OCI-M2 (cell line): ENCODE data around the gene RCAN1.

Experiments
- DNase-seq: peaks from one replicate; lab custom pipeline; 2025; ENCODE audit not compliant: unreplicated experiment; lab: John Stamatoyannopoulos, UW

The RCAN1 gene

DNA sequence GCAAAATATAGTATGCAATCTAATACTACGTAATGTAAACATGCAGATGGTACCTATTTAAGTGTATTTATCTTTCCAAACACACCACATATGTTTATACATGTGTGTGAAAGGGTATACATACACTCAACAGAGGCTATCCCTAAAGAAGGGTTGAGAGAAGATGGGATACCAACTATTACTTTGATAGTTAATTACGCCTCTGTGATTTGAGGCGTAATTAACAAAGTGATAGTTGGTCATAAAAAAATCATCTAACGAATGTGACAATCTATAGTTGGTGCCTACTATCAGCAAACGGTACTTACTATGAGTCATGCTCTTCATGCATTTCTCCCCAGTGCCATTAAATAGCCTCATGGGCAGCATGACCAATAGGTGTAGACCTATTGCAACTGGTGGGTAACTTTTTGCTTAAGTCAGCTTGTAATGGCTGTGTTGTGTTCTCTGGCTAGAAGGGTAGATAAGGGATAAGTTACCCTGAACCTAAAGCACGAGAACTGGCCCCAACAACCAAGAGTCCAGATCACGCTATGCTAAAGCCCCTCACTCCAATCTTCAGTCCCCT is 15.3 kb downstream of the RCAN1 start:
- DNase-seq = no peak

DNA sequence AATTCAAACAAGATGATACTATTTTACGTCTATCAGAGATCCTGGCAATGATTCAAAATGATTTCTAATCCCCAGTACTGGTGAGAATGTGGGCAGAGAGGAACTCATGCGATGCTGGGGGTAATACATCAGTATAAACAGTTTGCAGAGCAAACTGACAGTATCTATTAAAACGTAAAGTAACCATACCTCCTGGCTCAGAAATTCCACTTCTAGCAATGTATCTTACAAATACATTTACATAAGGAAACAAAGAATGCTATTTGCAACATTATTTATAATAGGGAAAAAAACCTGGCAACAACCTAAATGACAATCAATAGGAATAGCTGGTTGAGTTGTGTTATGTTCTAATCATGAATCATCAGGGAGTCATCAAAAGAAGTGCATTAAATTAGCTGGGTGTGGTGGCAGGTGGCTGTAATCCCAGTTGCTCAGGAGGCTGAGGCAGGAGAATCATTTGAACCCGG is 15.9 kb downstream of the RCAN1 start:
- DNase-seq = no peak

DNA sequence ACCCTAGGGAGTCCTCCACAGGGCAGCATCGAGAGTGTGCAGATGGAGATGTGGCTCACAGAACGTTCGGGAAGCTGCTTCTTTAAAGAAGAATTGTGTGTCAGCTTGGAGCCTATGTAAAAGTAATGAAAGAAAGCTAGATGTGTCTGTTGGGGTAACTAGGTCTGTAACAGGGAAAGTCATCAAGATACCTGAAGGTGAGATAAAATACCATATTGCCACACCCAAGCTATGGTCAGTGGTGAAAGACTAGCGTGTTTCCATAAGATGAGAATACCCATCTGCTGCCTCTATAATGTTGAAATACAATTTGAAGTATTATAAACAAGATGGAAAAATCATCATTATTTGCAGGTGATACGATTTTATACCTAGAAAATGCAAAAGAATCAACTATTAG is 17.5 kb downstream of the RCAN1 start:
- DNase-seq = no peak

DNA sequence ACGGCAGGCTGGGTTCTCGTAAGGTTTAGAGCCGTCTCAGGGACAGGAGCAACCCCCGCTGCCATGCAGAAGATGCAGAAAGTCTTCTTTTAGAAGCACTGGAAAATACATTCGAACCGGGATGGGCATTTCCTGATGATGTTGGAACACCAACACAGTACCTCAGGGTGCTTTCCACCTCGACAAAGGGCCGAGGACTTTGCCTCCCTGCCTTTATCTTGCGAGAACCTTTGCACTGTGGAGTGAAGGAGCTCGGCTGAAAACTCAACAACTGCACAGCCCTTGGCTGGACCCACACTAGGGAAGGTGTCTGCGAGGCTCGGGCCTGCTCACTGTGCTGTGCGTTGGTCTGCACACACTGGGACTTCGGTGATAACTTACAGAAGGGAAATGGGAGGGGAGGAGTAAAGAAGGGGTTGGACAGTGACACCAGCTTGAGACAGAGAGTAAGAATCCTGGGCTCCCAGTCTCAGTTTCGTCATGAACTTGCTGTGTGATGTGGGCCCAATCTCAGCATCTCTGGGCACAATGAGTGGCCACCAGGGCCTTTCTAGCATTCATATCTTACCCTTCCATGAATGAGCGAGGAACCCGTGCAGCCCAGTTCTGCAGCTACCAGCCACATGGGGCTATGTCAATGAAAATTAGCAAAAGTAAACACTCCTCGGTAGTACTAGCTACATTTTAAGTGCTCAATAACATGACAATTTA is 18.2 kb downstream of the RCAN1 start:
- no peak for DNase-seq

DNA sequence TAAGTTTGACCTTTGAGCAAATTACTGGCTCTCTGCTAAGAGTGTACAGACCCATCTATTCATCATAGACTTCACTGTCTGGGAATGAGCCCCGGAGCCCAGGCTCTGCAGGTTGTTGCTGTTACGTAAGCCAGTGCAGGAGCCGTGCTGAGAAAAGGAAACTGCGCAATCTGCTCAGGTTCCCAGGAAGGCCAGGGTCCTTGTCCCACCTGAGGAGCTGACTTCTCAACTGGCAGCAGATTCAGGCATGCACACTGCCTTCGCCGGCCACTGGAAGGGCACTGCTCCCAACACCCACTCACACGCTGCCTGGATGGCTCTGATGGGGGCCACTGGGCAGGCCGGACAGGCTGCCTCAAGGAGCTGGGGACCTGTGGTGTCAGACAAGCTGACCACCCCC is 19.5 kb downstream of the RCAN1 start:
- DNase-seq = no peak

DNA sequence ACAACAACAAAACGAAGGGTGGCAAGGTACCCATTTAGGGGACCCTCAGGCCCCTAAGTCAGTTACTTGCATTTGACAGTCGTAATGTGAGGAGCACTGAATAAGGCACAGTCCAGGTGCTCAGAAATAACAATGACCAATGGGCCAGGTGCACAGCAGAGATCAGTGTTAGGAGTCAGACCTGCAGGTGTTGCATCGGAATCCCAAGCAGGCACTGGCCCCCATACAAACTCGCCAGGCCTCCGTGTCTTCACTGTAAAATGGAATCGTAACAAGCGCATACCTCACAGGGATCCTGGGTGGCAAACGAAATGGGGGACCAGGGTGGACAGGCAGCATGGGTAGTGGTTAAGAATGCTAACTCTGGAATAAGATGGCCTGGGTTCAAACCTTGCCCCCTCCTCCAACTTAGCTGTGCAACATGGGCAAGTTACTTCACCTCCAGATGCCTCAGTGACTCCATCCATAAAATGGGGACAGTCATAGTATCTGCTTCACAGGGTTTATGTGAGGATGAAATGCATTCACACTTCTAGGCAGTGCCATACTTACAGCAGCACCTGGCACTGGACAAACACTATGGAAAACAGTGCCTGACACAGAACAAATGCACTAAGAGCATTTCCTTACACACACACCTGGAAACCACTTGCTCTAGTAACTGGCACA is 20.2 kb downstream of the RCAN1 start:
- DNase-seq = no peak

DNA sequence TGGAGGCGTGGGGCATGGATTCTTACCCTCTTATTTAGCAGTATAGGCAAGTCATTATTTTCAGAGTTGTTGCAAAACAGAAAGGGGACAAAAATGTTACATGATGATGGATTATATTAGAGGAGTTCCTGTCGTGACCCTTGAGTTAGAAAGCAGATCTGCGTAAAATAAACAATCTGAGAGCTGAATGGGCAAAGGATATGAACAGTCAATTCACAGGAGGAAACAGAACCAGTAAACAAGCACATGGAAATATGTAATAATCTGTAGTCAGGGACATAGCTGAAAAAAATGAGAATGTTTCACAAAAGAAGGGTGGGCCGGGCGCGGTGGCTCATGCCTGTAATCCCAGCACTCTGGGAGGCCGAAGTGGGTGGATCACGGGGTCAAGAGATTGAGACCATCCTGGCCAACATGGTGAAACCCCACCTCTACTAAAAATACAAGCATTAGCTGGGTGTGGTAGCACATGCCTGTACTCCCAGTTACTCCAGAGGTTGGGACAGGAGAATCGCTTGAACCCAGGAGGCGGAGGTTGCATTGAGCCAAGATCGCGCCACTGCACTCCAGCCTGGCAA is 20.9 kb downstream of the RCAN1 start:
- DNase-seq = no peak

DNA sequence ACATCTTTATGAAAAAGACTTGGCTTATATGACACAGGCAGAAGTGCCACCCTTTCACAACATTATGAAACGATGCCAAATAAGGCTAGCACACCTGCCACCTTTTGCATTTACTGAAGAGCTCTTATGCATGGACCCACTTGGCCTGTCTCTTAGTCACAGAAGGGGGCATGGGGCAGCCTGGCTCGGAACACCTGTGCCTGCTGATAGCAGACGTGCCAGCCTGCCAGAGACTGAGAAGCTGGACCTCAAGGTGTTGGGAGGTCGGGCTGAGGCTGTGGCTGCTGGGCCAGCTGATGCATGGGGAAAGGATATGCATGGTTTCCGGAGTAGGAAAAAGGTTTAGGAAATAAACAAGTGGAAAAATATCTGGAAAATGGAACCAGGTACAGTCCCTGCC is 21.5 kb downstream of the RCAN1 start:
- no peak for DNase-seq

DNA sequence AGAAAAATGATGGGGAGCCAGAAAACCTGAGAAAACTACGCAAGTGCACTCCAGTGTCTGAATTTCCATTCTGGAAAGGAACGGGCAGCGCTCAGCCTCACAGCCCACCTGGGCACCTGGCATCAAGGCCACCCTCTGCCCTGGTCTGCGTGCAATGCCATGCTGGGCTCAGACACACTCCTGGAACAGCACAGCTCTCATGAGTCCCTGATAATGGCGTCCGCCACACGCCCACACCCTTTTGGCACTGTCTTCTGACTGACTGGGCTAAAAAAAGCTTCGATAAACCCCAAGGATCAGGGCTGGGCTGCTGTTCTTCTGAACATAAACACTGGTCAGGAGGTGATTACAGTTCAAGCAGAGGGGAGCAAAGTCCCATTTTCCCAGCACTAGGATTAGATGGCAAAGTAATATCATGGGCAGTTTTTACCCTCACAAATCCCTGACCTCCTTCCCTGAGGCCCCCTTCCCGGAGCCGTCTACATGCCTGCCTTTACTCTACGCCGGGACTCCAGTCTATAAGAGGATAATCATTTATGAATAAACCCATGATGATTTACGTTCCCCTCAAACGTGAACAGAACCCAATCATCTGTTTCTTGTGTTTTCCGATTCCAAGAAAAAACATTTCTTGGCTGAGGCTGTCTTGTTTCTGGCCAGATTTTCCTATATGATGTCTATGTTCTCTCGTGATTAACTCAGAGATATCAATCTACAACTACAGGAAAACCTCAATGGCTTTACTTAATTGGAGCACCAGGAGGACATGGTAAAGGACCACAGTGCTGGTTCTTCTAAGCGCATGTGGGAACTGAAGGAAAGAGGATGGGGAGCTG is 22.6 kb downstream of the RCAN1 start:
- no peak for DNase-seq

DNA sequence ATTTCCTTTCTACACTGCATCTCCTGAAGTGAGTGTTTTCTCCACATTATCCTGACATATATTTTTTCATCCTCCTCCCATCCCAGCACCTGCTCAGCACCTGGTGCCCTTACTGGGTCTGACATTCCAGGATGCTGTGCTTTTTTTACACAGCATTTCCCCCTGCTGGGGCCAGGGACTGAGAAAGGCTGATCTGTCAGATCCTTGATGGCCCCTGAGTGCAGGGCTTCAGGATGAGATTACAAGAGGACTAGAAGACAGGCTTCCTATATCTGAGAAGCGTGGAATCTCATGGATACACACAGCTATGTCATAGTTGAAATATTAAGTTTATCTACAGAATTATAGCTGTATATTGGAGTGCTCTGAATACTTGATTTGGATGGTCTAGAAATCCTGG is 24.4 kb downstream of the RCAN1 start:
- no peak for DNase-seq

DNA sequence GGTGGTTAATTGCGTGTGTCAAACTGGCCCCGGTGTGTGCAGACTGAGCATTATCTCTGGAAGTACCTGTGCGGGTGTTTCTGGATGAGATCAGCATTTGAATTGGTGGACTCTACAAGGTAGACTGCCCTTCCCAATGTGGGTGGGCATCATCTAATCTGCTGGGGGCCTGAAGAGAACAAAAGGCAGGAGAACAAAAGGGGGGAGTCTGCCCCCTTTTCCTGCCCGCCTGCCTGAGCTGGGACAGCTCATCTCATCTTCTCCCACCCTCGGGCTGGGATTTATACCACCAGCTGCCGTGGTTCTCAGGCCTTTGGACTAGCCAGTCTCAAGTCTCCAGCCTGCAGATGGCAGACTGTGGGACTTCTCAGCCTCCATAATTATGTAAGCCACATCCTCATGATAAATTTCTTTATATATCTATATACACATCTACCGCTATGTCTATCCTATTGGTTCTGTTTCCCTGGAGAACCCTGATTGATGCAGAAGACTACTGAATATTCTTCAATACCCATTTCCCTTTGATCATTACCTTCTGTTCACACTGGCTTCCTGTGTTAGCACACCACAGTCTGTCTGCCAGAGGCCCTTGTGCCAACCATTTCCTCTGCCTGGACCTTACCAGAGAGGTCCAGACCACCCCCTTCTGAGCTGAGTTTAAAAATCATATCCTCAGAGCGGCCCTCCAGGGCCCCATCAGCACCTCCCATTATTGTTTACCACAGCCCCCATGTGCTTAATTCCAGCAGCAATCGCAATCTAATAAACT is 25.2 kb downstream of the RCAN1 start:
- DNase-seq = no peak

DNA sequence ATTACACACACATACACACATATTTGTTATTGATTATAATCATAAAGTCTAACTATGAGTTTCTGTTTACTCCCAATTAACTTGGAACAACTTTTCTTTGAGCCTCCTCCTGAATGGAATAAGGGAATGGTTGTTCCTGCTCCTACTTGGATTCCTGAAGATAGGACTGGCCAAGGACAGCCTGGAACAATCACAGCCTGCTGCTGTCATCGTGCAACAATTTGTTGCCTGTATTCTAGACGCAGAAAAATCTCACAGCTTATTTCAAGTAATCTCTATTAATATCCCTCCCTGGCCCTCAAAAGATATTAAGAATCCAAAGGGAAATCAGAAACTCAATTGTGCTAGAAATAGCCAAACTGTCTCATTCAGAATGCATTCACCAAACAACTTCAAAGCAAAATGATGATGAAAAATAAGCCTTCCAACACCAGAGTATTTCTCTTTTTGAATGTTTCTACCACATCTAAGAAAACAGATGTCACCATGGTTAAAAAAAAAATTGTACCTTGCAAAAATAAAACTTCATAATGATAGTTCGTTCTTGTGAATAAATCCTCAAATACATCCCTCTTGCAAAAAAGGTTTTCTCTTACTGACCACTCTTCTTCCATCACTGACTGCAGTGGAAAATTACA is 30.9 kb downstream of the RCAN1 start:
- no peak for DNase-seq

DNA sequence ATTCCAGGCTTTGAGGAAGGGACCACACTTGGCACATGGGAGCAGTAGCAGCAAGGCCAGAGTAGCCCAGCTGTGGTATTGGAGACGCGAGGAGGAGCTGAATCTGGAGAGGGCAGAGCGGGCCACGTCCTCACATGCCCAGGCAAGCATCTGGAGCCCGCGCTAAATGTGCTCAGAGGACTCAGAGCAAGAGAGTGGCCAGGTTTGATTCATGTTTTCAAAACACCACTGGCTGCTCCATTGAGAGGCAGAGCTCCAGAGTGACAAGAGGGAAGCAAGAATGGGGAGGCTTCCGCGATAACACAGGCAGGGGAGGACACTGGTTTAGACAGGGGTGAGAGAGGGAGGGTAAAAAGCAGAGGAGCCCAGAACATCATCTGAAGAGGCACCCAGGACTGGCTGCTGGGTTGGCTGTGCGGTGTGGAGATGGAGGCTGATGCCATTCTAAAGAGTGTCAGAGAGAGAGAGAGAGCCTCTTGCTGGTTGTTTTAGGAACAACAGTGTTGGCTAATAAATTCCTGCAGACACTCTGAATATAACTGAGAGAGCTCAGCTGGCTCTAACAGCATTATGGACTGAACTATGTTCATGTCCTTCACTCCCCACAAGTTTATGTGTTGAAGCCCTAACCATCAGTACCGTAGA is 32.3 kb downstream of the RCAN1 start:
- DNase-seq = no peak

DNA sequence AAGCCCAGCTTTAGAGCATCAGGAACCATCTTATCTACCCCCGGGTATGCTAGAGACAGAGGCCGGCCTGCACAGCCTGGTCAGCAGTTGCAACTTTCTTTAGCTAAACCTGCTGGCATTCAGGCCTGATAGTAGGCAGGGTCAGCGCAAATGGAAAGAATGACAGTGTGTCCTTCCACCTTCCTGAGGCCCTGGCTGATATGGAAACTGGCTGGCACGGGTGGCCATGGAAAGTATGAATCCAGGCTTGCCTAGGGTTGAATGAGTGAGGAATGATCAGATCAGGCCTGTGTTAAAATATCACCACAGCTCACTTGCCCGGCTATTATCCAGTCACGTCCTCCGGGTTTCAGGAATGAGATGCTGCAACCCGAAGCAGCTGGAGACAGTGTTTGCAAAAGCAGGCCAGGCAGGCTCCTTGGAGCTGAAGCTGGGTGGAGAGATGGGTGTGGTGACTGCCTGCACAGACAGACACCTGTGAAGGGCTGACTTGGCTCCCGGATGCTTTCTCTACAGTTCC is 34.7 kb downstream of the RCAN1 start:
- no peak for DNase-seq

DNA sequence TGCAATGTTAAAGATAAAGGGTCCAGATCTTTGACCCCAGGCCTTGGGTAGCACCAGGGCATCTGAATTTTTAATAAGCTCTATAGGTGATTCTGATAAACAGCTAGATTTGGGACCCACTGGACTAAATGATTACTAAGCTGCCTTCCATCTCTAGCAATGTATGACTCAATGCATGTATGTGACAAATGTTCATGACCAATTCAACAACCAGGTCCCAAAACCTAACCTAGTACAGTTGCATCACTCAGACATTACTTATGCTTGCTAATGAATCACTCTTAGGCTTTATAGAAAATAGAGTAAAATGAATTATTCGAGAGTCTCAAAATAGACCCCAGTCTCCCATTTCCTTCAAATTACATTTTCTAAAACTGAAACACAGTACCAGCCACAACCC is 35.5 kb downstream of the RCAN1 start:
- no peak for DNase-seq

DNA sequence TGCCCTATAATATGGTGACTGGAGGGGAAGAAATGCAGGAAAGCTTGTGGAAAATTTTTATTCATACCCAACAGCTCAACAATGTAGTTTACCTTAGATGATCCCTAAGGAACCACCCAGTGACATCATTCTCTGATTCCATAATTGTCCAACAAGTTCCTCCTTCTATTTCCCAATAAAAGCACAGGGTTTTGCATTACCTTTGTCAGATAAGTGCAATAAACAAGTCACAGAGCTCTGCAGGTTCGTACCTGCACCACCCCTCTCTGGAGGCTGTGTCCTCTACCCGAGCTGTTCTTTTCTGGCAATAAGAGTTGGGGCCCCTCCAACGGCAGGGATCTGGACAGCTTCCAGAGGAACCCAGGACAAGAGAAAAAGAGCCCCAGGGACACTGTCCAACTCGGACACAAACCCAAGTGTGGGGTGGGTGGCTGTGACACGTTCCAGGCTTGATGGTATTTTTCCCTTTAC is 38.8 kb downstream of the RCAN1 start:
- DNase-seq = no peak

DNA sequence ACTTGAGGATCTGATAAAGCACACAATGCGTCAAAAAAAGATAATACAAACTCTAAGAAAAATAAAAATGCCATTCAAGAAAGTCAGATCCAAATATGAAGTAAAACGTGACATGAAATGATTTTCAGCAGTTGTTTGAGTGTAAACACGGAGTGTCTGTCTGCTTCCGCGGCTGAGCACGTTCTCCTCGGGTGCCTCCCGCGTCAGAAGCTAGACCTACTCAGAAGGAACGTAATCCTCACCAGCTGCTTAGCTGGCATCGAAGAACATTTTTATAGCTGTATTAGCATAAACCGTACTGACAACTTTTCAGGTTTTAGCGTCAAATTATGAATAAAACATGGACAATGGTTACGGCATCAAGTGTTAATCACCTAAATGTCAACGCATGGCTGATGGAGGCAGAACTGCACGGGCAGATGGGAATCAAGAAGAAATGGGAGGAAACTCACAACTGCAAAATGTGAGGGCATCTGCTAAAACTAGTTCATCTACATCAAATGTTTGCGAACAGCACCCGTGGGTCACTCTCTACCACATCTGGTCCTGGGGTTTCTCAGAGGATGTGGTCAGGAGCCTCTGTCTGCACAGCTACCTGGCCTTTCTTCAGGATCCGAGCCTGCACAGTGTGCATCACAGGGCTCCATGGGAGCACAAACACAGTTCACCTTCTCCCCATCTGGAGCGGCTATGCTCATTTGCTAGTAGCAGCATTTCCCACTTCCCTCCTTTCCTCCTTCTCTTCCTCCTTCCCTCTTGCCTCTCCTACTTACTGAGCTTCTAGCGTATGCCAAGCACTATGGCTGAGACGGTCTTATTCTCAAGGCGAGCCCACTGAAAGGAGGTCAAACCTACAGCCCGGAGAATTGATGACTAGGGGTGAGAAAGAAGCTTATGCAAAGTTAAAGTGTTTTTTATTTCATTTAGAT is 40.0 kb downstream of the RCAN1 start:
- DNase-seq = no peak

DNA sequence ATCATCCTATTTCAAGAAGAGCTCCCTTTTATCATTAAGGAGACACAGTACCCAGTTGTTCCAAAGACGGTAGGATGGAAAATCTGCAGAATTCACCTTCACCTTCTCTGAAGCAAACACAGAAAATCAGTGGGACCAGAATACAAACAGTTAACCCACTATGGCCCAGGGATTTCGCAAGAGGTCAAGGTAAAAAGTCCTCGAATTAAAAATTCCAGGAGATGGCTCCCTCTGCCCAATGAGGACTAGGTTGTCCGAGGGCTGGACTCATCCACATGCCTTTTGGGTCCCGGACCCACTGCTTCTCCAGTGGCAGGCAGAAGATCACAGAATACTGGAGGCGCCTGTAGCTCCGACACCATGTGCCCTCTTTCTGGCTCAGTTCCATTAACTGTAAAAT is 42.9 kb downstream of the RCAN1 start:
- no peak for DNase-seq
